GM12864 (cell line): ENCODE data around the gene TCF19.

Experiments used
- DNase-seq: peaks from one replicate; pipeline ENCODE4 v3.0.0-alpha.2; 2011; ENCODE audit warnings: low read depth
- H3K4me3 ChIP-seq: 2 replicates; pipeline ENCODE4 v1.5.1; 2011; ENCODE audit warnings: mild to moderate bottlenecking, low read depth, low read length, control low read depth
- TF ChIP-seq, protein P1 (sequence below): IDR thresholded peaks from 2 replicates; pipeline ENCODE4 v1.5.1; 2011; ENCODE audit warnings: low read depth, mild to moderate bottlenecking, moderate library complexity, low read length, control low read depth, inconsistent platforms; ENCODE audit errors: missing control alignments

The TCF19 gene

DNA sequence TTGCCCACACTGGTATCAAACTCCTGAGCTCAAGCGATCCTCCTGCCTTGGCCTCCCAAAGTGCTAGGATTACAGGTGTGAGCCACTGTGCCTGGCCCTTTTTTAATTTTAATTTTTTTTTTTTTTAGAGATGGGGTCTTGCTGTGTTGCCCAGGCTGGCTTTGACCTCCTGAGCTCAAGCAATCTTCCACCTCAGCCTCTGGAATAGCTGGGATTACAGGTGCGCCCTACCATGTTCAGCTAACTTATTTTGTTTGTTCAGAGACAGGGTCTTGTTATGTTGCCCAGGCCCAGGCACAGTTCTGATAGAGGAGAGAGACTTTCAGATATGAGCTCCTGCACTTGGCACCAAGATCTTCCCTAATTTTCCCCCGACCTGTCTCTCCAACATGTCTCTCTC is 27.6 kb upstream of the TCF19 start:
- no peak for DNase-seq
- TF ChIP-seq, protein P1, sequence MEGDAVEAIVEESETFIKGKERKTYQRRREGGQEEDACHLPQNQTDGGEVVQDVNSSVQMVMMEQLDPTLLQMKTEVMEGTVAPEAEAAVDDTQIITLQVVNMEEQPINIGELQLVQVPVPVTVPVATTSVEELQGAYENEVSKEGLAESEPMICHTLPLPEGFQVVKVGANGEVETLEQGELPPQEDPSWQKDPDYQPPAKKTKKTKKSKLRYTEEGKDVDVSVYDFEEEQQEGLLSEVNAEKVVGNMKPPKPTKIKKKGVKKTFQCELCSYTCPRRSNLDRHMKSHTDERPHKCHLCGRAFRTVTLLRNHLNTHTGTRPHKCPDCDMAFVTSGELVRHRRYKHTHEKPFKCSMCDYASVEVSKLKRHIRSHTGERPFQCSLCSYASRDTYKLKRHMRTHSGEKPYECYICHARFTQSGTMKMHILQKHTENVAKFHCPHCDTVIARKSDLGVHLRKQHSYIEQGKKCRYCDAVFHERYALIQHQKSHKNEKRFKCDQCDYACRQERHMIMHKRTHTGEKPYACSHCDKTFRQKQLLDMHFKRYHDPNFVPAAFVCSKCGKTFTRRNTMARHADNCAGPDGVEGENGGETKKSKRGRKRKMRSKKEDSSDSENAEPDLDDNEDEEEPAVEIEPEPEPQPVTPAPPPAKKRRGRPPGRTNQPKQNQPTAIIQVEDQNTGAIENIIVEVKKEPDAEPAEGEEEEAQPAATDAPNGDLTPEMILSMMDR: no peak
- H3K4me3 ChIP-seq: no peak overlapping the region

DNA sequence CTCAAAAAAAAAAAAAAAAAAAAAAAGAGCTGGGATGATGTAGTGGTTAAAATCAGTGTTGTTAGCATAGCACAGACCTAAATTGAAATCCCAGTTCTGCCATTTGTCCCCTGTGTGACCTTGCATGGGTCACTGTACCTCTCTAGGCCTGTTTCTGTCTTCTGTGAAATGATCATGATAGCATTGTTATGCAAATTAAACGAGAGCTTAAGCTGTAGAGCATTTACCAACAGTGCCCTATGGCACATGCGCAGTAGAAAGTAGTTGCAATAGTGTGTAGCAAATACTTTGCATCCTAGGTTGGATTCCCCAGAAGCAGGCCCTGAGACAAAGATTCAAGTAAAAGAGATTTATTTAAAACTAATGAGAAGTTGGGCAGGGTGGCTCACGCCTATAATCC is 26.8 kb upstream of the TCF19 start:
- no peak overlapping the region for H3K4me3 ChIP-seq
- TF ChIP-seq, protein P1: no peak
- DNase-seq: no peak

DNA sequence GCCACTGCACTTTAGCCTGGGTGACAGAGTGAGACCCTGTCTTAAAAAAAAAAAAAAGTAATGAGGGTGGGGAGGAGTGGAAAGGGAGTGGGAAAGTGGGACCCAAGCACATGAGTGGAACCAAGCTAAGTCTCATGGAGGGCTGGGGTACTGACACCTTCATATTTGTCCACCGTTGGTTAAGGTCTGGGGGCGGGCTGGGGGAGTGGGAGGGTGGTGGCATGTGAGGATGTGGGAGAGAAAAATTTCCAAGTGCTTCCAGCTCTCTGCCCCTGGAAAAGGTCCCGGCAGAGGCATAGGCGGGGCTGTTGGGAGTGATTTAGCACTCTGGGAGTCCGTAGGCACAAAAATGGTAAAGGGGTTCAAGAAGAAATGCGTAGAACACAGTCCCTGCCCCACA is 25.6 kb upstream of the TCF19 start:
- DNase-seq: no peak
- TF ChIP-seq, protein P1: no peak

DNA sequence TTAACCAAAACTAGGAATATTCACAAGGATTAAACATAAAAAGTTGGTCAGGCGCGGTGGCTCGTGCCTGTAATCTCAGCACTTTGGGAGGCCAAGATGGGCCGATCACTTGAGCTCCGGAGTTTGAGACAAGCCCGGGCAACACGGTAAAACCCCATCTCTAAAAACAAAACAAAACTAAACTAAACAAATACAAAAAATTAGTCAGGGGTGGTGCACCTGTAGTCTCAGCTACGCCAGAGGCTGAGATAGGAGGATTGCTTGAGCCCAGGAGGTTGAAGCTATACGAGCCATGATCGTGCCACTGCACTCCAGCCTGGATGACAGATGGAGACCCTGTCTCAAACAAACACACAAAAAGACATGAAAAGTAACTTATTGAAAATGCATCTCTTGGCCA is 22.7 kb upstream of the TCF19 start:
- no peak for DNase-seq
- no peak overlapping the region for H3K4me3 ChIP-seq
- TF ChIP-seq, protein P1: no peak

More for the DNA sequence above, 25.6 kb upstream of the TCF19 start:
- no peak overlapping the region for H3K4me3 ChIP-seq

DNA sequence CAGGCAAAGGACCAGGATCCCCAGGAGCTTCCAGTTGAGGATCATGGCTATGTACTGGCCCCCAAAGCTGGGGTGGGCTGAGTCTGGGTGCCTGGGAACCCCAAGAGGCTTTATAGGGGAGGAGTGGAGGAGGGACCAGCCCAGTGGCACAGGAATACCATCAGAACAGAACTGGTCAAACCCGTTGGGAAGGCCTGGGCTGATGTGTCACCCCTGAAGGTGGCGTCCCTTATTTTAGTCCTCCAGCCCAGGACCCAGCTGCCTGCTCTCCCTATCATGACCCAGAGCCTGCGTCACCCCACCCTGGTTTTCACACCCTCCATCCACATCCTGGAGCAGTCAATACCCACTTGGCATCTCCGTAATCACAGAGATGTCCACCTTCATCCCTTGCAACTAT is 19.4 kb upstream of the TCF19 start, which contains the start of gene PSORS1C2:
Gene PSORS1C2, minus strand, starts transcription at position 85 of the 400 bp plus-strand sequence. Its CDS starts 40 bp downstream, at position 45.
- no peak within 1 kb of the TSS for H3K4me3 ChIP-seq
- TF ChIP-seq, protein P1: no peak
- no peak for DNase-seq

DNA sequence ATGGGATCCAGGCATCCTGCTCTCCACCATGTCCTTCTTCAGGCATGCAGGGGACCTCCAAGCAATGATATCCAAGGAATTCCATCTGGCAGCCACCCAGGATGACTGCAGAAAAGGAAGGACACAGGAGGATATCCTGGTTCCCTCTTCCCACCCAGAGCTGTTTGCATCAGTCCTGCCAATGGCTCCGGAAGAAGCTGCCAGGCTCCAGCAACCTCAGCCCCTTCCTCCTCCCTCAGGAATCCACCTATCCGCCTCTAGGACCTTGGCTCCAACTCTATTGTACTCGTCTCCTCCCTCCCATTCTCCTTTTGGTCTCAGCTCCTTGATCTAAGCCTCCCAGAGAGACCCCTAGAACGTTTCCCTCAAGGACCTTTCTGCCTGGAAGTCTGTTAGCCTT is 18.8 kb upstream of the TCF19 start:
- no peak overlapping the region for H3K4me3 ChIP-seq
- no peak for DNase-seq
- TF ChIP-seq, protein P1: no peak

DNA sequence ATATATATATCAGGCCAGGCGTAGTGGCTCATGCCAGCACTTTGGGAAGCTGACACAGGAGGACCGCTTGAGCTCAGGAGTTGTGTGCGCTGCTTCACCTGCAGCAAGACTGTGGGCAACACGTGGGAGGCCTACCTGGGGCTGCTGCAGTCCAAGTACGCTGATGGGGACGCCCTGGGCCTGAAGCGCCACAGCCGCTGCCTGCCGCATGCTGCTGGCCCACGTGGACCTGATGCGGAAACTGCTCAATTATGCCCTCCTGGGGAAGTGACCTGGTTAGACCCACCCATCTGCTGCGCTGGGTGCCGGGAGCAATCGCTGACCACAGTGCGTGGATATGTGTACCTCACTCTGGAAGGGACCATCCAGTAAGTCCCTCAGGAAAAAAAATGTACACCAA is 17.7 kb upstream of the TCF19 start:
- TF ChIP-seq, protein P1: no peak
- no peak for DNase-seq
- no peak overlapping the region for H3K4me3 ChIP-seq
